ENCODE results near the gene SAA4. TPM values are rescaled to one million over a fixed set of nuclear protein-coding genes. Genes with fewer than 3 reads are reported as not detected.

SAA4 gene
- total RNA-seq, 6 experiments from 2014 or later, result 798 to 1,388 (median 1,016) TPM

GRCh38 chr11:18243783-18244362, 7.3 kb upstream of the SAA4 start:
- Histone ChIP-seq H3K4me1 (peaks cover 0 to 25% (median 8%) of the 10 kb centered on the region in 4 donors), H3K27ac (no peak overlapping the region), H3K36me3 (no peaks in the 10 kb centered on the region), H3K4me3 (no peak overlapping the region), H3K27me3 (no peaks in the 10 kb centered on the region), H3K9me3 (no peaks in the 10 kb centered on the region)
- intact Hi-C loops (cut with DNase I), result no loop called here
- peak; percentile 2 to 66 (median 42) for ATAC-seq
- WGBS (ENCODE audit: insufficient coverage, low coverage, low lambda C conversion rate, missing lambda C conversion rate), result 0% methylated on average over 1 of the region's 1 CpG
- TF ChIP-seq CTCF (IDR thresholded peaks at IDR 0.05) (peak; percentile 82 to 91 (median 86)), POLR2A (IDR thresholded peaks at IDR 0.05) (peak; percentile 32)
- no peak for DNase-seq

- ATAC-seq (peak in 3 of 4 donors; percentile 6 to 67 (median 62)), DNase-seq (no peak)
- WGBS (ENCODE audit: insufficient coverage, low coverage, low lambda C conversion rate, missing lambda C conversion rate), result 33% methylated on average over 1 of the region's 1 CpG
Measured at GRCh38 chr11:18239655-18240054, 3.1 kb upstream of the SAA4 start.

GRCh38 chr11:18235394-18236334, 938 bp downstream of the SAA4 start:
- TF ChIP-seq CTCF (IDR thresholded peaks at IDR 0.05) (no peak), POLR2A (IDR thresholded peaks at IDR 0.05) (no peak)
- no peaks in the 10 kb centered on the region for H3K27me3 ChIP-seq
- DNase-seq (no peak), ATAC-seq (peak; percentile 1 to 17 (median 8))
- H3K4me1 ChIP-seq, result peaks cover 0 to 68% (median 15%) of the 10 kb centered on the region in 4 donors
- peak overlapping the region; percentile 22 to 74 (median 63) for H3K4me3 ChIP-seq
- intact Hi-C loops (cut with DNase I), result no loop called here
- peak overlapping the region; percentile 17 to 75 (median 75) for H3K27ac ChIP-seq
- 22% methylated on average over 8 of the region's 8 CpGs for WGBS (ENCODE audit: insufficient coverage, low coverage, low lambda C conversion rate, missing lambda C conversion rate)
- no peaks in the 10 kb centered on the region for H3K9me3 ChIP-seq
- no peaks in the 10 kb centered on the region for H3K36me3 ChIP-seq

More at GRCh38 chr11:18239655-18240054, 3.1 kb upstream of the SAA4 start:
- Histone ChIP-seq H3K27ac (peak overlapping the region in 1 of 3 donors; percentile 46), H3K4me1 (peaks cover 0 to 40% (median 15%) of the 10 kb centered on the region in 4 donors), H3K4me3 (no peak overlapping the region), H3K27me3 (no peaks in the 10 kb centered on the region), H3K36me3 (no peaks in the 10 kb centered on the region), H3K9me3 (no peaks in the 10 kb centered on the region)
- intact Hi-C loops (cut with DNase I), result no loop called here
- TF ChIP-seq CTCF (IDR thresholded peaks at IDR 0.05) (no peak), POLR2A (IDR thresholded peaks at IDR 0.05) (no peak)

GRCh38 chr11:18233912-18234311, 2.7 kb downstream of the SAA4 start:
- Histone ChIP-seq H3K9me3 (no peaks in the 10 kb centered on the region), H3K36me3 (no peaks in the 10 kb centered on the region), H3K4me1 (peaks cover 0 to 52% (median 8%) of the 10 kb centered on the region in 4 donors), H3K27me3 (no peaks in the 10 kb centered on the region), H3K4me3 (peak overlapping the region in 2 of 3 donors; percentile 63 to 74), H3K27ac (peak overlapping the region in 1 of 3 donors; percentile 75)
- intact Hi-C loops (cut with DNase I), result no loop called here
- DNase-seq, result no peak
- TF ChIP-seq POLR2A (IDR thresholded peaks at IDR 0.05) (no peak), CTCF (IDR thresholded peaks at IDR 0.05) (no peak)
- 75% methylated on average over 4 of the region's 4 CpGs for WGBS (ENCODE audit: insufficient coverage, low coverage, low lambda C conversion rate, missing lambda C conversion rate)
- no peak for ATAC-seq
